KBM-7 (cell line): Measurements from ENCODE around the gene MORC1.
"Not testable (repeated sequence)": the region's sequence is repeated elsewhere in the genome, so short reads cannot be mapped to it uniquely, and the experiment has no call there.

Experiments used
- DNase-seq: peaks from one replicate; pipeline ENCODE4 v3.0.0-alpha.2; 2015
- in situ Hi-C: fragments of 300-500 bp; cut with MboI; formaldehyde crosslinking; loops from 2 replicates; pipeline ENCODE4 v1.14.3; 2020; ENCODE audit warnings: low sequenced_read_pairs, low pct_unique_long_range_greater_than_20kb, mixed read lengths

The MORC1 gene

DNA sequence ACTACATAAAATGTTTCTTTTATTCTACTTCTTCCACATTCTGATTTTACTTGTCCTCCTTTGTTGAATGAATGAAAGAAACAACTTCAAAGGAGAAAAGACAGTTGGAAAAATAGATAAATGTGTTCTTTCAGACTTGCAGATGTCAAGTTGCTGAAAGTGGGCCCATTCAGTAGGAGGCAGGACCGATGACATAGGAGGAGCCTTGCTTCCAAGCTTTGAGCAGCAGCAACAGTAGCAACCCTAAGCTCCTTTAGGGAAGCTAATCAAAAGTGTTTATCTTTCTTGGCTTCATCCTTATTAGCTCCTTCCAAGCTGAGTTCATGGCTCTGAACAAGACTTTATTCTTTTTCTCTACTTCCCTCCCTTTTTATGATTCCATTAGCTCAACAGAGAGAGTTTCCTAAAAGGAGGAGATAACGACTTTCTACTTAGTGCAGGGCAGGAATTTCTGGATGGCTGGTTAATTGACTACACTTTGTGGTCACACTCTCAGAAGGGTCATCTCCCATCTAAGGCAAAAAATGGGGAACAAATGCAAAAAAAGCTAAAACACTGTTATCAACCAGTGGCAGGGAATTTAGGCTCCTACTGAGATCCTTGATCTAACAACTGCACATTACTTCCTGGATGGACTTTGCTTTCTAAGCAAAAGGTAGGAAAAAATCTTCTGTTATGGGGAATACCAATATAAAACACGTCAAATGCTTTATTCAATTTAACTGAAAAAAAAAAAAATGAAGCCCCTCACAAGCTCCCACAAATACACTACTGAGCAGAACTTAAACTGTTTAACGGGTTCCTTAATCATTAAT is 4.8 kb downstream of the MORC1 start:
- in situ Hi-C loops = no loop called here

DNA sequence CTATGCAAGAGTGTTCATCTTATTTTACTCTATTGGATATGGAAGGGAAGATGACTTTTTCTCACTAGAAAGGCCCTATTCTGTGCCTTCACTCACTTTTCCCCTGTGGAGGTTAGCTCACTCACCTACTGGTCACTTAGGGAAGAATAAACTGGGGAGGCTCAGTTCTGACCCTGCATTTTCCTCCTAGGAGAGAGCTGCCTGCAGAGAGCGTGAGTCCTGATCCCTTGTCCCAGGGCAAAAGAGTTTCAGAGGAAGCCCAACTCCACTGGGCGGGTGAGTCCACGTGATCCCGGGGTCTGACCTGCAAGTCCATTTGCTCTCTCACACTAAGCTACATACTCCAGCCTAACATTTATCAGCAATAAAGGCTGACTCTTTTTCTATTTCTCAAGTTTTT is 8.4 kb downstream of the MORC1 start:
- in situ Hi-C loops = no loop called here
- DNase-seq = no peak

More for the DNA sequence above, 4.8 kb downstream of the MORC1 start:
- DNase-seq = no peak

DNA sequence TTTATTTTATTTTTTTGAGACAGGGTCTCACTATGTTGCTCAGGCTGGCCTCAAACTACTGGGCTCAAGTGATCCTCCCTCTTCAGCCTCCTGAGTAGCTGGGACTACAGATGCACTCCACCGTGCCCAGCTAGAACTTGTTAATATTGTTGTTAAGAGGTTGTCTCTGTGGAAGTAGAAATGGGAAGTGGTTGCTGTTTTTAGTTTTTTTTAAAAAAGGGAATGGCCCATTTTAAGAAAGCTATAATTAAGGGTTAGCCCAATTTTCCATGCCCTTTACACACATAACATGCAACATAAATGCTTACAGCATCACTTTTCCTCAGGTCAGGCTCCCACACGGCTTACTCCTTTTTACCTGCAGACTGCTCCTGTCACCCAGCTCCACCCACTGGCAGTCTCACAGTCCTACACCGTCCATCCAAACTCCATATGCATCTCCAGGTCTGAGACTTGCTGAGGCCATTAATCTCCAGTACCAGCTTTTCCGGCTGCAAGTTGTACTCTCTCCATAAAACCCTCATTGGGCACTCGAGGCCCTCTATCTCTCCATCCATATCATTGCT is 19.8 kb downstream of the MORC1 start:
- in situ Hi-C loops = no loop called here
- no peak for DNase-seq

DNA sequence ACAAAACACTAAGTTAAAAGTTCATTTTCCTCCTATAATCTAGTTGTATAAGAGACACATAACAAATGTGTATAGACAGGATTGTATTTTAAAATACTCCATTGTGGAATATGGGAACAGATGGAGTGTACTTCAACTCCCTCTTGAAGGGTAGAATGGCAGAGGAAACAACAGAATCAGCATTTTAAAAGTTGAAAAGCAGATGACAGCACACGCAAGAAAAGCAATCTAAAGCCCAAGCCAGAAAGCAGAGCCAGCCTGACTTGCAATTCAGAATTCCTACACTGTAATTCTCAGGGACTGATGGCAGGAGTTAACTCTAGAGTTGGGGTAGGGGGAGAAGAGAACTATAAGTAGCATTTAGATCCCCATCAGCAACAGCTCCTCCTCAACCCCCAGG is 22.8 kb downstream of the MORC1 start:
- no peak for DNase-seq
- in situ Hi-C loops = no loop called here

DNA sequence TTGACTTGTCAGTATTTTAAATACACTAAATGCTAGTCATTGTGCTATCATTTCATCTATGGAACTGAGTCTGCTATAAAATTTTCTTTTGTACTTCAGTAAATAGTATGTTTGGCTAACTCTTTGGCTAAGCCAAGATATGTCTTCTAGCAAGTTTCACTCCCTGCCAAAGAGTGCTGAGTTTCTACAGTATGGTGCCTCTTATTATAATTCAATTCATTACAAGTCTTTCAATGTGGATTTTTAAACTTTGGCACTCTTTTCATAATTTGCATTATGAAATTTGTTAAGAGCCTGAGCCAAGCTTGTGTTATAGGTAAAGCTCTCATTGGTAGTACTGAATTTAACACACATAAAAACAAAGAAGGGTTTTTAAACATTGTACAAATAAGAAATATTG is 24.4 kb downstream of the MORC1 start:
- in situ Hi-C loops = no loop called here
- no peak for DNase-seq

DNA sequence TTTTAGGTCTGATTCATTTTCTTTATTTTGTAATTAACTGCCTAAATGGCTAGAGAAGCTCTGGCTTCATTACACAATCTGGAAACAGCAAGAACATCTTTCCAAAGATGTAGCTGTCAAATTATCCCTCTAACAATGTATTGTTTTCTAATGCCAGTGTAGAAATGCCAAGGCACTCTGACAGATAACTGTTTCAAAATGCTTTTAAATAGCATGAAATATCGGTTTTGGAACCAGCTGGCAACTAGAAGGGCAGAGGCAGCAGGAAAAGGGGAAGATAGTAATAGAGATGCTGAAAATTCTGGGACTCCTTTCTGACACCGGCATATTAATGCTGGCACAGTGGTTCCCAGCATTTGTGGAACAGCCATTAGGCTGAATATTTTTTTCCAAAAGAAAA is 26.1 kb downstream of the MORC1 start:
- in situ Hi-C loops = no loop called here
- no peak for DNase-seq

DNA sequence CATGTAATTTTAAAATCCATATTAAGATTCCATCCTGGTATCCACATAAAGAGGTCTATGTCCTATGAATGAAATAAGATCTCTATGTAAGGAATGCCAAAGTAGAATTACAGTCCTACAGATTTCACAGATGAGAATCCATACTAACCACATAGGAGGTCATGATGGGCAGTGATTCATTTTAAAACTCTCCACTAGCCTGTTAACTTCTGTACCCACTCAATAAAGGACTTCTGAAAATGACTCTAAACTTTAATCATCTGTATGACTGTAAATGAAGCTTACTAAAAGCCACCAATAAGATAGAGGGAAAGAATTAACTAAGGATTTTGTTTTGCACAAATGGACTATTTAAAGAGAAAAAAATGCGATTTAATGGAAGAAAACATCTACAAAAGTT is 28.7 kb downstream of the MORC1 start:
- DNase-seq = no peak
- in situ Hi-C loops = no loop called here

DNA sequence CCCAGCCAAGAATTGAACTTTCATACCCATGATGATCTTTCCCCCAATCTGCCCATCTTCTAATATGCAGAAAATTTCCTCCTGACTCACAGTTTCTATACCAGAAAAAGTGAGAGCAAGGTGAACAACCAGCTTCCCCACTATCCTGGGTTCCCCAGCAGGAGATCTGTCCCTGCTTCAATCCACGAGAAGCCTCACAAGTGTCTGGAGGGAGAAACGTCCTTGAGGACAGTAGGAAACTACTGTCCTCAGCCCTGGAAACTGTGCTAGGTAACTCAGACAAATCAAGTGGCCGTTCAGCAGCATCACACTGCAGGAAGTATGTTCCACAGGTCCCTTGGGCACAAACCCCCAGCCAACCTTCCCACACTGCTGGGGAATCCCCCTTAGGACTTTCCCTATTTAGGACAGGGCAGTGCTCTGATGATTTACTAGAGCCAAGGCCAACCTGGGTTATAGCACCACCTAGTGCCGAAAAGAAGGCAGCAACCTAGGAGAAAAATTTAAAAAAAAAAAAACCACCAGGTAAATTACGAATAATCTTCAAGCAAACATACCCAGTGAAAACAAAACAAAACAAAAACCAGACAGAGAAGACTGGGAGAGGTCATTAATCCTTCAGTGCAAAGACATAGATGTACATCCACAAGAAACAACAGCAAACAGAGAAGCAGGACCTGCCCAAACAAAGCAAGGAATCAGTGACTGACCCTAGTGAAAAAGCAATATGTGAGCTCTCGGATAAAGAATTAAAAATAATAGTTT is 36.0 kb downstream of the MORC1 start:
- in situ Hi-C loops = no loop called here
- peak; percentile 52 for DNase-seq

DNA sequence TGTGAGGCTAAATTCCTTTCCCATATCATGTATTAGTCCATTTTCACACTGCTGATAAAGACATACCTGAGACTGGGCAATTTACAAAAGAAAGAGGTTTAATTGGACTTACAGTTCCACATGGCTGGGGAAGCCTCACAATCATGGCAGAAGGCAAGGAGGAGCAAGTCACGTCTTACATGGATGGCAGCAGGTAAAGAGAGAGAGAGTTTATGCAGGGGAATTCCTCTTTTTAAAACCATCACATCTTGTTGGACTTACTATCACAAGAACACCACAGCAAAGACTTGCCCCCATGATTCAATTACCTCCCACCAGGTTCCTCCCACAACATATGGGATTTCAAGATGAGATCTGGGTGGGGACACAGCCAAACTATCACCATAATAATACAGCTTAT is 37.8 kb downstream of the MORC1 start:
- DNase-seq, in situ Hi-C loops: not testable (repeated sequence)

DNA sequence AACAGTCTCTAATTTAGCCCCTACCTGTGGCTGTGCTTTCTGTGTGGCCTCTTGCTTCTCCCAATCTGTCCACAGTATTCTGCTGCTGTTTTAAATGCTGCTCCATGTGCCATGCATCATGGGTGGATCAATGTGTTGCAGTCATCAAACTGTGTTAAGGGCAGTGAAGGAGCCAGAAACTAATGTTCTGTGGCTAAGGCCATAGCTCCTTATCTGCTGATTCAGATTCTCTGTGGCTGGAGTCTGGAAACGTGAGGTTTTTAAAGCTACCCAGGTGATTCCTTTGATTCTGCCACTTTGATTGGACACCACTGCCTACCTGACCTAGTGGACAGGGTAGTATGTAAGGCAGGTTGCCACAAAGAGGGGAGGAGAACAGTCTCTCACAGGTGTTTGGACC is 44.8 kb downstream of the MORC1 start:
- no peak for DNase-seq
- in situ Hi-C loops = no loop called here

DNA sequence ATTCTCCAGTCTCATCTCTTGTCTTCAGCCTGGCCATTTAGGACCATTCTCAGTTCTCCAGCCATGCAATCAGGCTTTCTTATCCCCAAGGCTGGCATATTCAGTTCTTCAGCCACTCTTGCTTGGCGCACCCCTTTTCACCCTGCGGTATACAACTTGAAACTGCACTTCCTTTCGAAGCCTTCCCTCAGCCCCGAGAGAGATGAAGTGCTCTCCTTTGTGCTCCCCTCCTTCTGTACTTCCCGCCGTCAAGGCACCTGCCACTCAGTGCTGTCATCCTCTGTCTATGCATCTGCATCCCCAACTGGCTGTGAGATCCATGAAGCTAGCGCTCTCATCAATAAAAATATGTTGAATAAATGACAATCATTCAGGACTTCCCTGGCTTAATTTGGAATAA is 45.7 kb downstream of the MORC1 start:
- no peak for DNase-seq
- in situ Hi-C loops = no loop called here

DNA sequence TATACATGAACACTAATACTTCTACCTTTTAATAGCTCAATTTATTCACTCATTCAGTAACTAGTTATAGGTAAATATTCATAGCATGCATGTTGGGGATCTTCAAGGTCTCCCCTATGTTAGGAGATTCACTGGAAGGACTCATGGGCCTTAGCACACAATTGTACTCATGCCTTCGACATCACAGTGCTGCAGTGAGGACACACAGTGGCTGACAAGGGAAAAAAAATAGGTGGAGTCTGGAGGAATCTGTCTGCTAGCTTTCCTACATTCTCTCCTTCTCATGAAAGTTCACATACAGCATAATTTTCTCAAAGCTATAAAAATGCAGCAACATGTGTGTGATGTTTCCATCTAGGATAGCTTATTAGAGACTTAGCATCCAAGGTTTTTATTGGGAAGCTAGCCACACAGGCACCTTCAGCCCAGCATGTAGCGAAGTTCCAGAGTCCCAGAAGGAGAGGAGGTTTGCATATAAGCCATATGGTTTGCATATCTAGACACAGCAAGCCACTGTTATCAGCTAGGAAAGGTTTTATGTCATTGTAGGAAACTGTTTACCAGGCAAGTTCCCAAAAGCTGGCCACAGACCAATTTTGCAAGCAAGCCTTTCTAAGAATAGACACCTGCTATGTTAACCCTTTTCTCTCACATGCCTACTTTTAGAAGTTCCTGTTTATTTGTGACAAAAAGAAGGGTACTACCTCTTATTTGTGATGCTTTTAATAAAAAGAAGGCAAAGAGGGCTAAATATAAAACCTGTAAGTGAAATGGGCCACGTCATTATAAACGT is 46.4 kb downstream of the MORC1 start:
- in situ Hi-C loops = no loop called here
- DNase-seq = peak; percentile 3

DNA sequence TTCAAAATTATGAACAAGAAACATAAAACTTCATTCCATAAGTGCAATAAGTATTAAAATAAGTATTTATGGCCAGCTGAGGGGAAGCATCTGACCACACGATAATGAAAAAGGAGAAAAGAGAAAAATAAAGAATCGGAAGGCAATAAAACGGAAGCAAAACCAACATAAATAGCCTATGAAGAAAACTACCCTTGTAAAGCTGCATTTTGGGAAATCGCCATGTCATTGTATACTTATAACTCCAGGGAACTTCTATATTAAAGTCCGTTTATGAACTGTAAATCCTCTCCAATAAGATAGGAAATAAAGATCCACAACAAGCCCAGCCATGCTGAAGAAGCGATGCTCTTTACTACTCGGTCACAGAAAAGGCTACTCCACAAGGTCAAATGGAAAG is 47.7 kb downstream of the MORC1 start:
- no peak for DNase-seq
- in situ Hi-C loops = no loop called here

DNA sequence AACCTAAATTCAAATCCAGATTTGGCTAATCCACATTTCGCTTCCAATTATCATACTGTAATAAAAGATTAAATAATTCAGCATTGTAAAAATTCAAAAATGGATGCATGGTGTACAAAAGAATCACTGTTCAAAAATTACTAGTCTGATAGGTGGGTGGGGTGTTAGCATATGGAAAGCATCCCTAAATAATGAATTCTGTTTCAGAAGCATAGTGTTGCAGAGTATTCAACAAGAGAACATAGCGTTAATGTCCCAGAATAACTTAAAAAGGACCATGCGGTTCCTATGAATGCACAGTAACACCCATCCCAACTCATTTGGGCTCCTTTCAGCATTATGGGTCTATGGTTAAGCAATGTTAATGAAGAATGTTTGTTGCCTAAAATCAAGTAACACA is 51.1 kb downstream of the MORC1 start:
- DNase-seq = no peak
- in situ Hi-C loops = no loop called here

DNA sequence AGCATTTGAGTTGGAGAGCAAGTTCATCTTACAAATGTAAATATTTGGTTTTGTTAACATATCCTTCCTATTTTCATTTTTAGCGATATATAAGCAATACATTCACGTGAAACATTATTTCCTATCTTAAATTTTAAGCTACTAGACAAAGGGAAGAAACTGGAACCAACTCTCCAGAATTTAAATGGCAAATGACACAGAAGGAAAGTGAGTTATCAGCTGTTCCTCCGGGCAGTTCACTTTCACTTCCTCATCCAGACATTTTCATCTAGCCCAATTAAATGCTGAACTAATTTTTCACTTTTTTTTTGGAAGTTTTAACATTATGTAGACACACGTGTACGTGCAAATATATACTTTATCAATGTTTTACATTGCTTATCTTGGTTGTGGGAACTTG is 58.7 kb downstream of the MORC1 start:
- in situ Hi-C loops = no loop called here
- no peak for DNase-seq

DNA sequence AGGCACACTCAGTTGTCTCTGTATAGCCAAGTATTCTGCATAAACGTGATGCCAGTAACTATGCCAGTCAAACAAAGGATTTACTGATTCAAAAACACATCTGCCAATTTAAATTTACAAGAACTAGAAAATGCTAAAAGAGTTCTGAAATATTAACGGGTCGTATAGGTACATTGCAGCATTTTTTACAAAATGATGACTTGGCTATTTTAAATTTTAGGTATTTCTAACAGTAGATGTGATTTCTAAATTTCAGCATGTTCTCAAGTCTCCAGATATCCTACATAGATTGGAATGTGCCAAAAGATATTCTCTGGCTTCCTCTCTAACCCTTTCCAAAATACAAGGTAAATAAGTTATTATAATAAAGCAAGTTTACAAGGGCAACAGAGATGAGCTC is 60.3 kb downstream of the MORC1 start:
- DNase-seq = no peak
- in situ Hi-C loops = no loop called here

DNA sequence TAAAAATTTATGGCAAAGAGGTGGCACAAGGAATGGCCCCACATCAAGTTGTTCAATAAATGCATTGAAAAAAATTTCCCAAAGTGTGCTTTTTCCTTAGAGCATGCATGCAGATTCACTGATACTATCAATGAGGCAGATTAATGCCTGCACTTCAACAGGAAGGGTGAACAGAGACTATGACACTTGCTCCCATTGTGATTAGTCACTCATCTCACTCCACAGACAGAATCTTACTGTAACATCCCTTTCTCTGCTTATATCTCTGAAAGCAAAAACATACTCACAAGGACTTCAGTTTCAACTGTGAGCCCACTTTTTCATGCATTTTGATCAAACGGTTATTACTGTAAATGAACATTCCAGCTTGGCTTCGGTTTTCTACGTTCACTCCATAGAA is 60.9 kb downstream of the MORC1 start:
- no peak for DNase-seq
- in situ Hi-C loops = no loop called here

DNA sequence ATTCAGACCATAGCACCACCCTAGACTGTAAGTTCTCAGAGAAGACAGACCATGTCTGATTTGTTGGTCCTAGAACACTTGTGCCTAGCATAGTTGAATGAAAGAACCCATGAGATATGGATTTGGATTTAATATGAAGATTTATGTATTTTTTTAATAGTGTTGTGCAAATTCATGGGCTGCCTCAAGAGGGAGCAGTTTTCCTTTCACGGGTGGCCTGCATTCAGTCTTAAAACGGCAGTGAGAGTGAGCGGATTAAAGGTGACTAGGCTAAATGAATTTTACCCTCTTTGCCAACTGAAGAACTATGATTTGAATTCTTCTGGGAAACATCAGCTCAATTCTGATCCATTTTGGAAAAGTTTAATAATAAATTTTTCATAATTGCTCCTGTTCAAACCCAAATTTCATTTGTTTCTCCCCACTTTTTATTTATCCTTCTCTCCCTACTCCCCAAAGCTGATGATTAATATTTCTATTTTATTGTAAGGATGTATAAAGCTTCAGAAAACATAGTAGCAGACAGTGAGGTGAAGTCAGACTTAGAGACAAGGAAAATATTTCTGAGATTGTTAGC is 67.3 kb downstream of the MORC1 start:
- DNase-seq = peak; percentile 40
- in situ Hi-C loops = no loop called here

DNA sequence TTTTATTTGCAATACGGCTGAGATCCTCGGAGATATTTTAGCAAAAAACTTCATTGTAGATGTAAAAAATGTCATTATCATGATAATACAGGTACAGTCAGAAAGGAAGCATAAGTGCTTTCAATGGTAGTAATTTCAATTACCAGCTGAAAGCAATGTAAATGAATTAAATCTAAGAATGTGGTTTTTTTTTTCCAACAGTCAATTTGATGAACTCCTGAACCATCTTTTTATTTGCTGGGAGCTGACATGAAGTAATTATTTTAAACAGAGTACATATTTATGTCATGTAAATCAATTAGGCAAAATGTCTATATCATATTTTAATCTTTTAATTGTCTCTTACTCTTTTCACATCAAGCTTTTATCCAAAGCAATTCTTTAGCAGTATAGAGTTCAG is 70.6 kb downstream of the MORC1 start:
- no peak for DNase-seq
- in situ Hi-C loops = no loop called here
